Measurements from ENCODE around the gene XRCC2. TPM values are rescaled to one million over a fixed set of nuclear protein-coding genes. Genes with fewer than 3 reads are reported as not detected.
"Not testable (repeated sequence)": the region's sequence is repeated elsewhere in the genome, so short reads cannot be mapped to it uniquely, and the experiment has no call there.

The XRCC2 gene
- total and polyA plus RNA-seq, 2 of the 8 experiments (the other 6 are each of a cell fraction or from before 2014, with no cell fraction given): 14.6 to 34.0 TPM

- TF ChIP-seq CHD2 (IDR thresholded peaks at IDR 0.05; ENCODE audit: low read length) (no peak), SUZ12 (IDR thresholded peaks at IDR 0.05; ENCODE audit: low read length) (no peak)
Measured at GRCh38 chr7:152723364-152723763, 47.4 kb upstream of the XRCC2 start (continued).

GRCh38 chr7:152712412-152713042 lies 36.6 kb upstream of the XRCC2 start:
- H3K27ac ChIP-seq (ENCODE audit: low read depth, low read length); H3K18ac ChIP-seq (ENCODE audit: extremely low read depth, low read length); H2AFZ ChIP-seq (ENCODE audit: low read length); H3K23ac ChIP-seq (ENCODE audit: insufficient read length); H2BK15ac ChIP-seq (ENCODE audit: low read length); H2AK5ac ChIP-seq (ENCODE audit: low read depth, low read length); H3K4ac ChIP-seq (replicated peaks; ENCODE audit: insufficient read length, low read depth, low read length); H3K23me2 ChIP-seq (ENCODE audit: low read depth, low read length); H4K91ac ChIP-seq (replicated peaks; ENCODE audit: insufficient read length, low read length); FAIRE-seq; H3K14ac ChIP-seq (ENCODE audit: insufficient read length); H3K9ac ChIP-seq (replicated peaks in 1 of 4; ENCODE audit: extremely low read depth in 1 of 4, low read depth in 3 of 4, low read length in 3 of 4); H3K4me1 ChIP-seq (replicated peaks in 1 of 4; ENCODE audit: control insufficient read depth in 3 of 4, insufficient read depth in 4 of 4, low read length in 3 of 4); H2BK20ac ChIP-seq (ENCODE audit: low read length); H3K79me2 ChIP-seq (ENCODE audit: control insufficient read depth in 1 of 2, insufficient read depth in 2 of 2, low read length in 2 of 2); DNase-seq (ENCODE audit: low read depth in 1 of 2, low spot score in 2 of 2); H3K79me1 ChIP-seq (ENCODE audit: low read depth, low read length); H4K20me1 ChIP-seq (replicated peaks in 1 of 2; ENCODE audit: control insufficient read depth in 1 of 2, insufficient read depth in 2 of 2, low read length in 2 of 2); H3K4me3 ChIP-seq (ENCODE audit: extremely low read depth in 1 of 4, insufficient read depth in 2 of 4, low read depth in 3 of 4, low read length in 4 of 4); POLR2A ChIA-PET (ENCODE audit: partially characterized antibody); H3K27me3 ChIP-seq (replicated peaks in 1 of 4; ENCODE audit: control insufficient read depth in 3 of 4, extremely low read depth in 1 of 4, insufficient read depth in 3 of 4, low read length in 3 of 4); H2BK120ac ChIP-seq (replicated peaks; ENCODE audit: low read depth, low read length); H4K5ac ChIP-seq (ENCODE audit: insufficient read length, low read depth, low read length); H3K4me2 ChIP-seq (ENCODE audit: insufficient read depth in 1 of 2, low read depth in 2 of 2, low read length in 2 of 2); H3K56ac ChIP-seq (replicated peaks; ENCODE audit: insufficient read length, low read depth, low read length); H3K36me3 ChIP-seq (ENCODE audit: control insufficient read depth in 2 of 4, insufficient read depth in 4 of 4, low read length in 3 of 4); H3K9me3 ChIP-seq (ENCODE audit: insufficient read depth in 2 of 2, low read depth in 1 of 2, low read length in 1 of 2); H2BK12ac ChIP-seq (ENCODE audit: low read depth, low read length); H4K8ac ChIP-seq (ENCODE audit: extremely low read depth, insufficient read depth, low read length); CTCF ChIA-PET (ENCODE audit: partially characterized antibody); H2BK5ac ChIP-seq (ENCODE audit: low read depth, low read length): not testable (repeated sequence)
- WGBS, 2 experiments (ENCODE audit: extremely low coverage in 1 of 2, insufficient coverage in 1 of 2, insufficient read length in 1 of 2, insufficient replicate concordance in 2 of 2, low coverage in 1 of 2, low lambda C conversion rate in 2 of 2, missing lambda C conversion rate in 1 of 2): 90% methylated on average over 1 of the region's 1 CpG; no CpG with 5 or more reads in 1 of the 2 experiments

Measured in H1 (cell line).